Gastrocnemius medialis (tissue), 4 donors: Measurements from ENCODE around the gene DRD1.

Experiments
- CTCF ChIP-seq, 5 experiments: fragments of 450-650 bp in 3 of 5; fragments of 200-600 bp in 2 of 5; sonication (generic) in 2 of 5; IDR thresholded peaks in 4 of 5; conservative IDR thresholded peaks in 1 of 5; 1 replicate in 4 of 5; 2 replicates in 1 of 5; pipeline ENCODE4 v1.5.1; 2016 to 2019; ENCODE audit warnings: antibody characterized with exemption in 5 of 5, mild to moderate bottlenecking in 3 of 5, moderate library complexity in 3 of 5
- POLR2A ChIP-seq, 2 donors: fragments of 450-650 bp; IDR thresholded peaks; one replicate each; pipeline ENCODE4 v1.6.1; 2017; ENCODE audit warnings: antibody characterized with exemption in 2 of 2, mild to moderate bottlenecking in 2 of 2, moderate library complexity in 2 of 2

GRCh38 chr5:175471196-175471595, 27.2 kb upstream of the DRD1 start:
- TF ChIP-seq POLR2A (IDR thresholded peaks at IDR 0.05) (no peak), CTCF (IDR thresholded peaks at IDR 0.05 in 4 of 5, conservative IDR thresholded peaks at IDR 0.05 in 1 of 5) (no peak)
